PFSK-1 (cell line): Measurements from ENCODE around the gene ST6GALNAC3.

Experiments used
- FOXP2 ChIP-seq: optimal IDR thresholded peaks from 2 replicates; pipeline ENCODE3; 2011; ENCODE audit warnings: borderline replicate concordance, control low read depth, inconsistent platforms; ENCODE audit not compliant: insufficient read depth; ENCODE audit errors: extremely low read length, extremely low read depth
- POLR2AphosphoS5 ChIP-seq: IDR thresholded peaks from 2 replicates; pipeline ENCODE4 v1.6.1; 2012; ENCODE audit warnings: low read depth, mild to moderate bottlenecking, control low read depth, low read length, moderate library complexity
- REST ChIP-seq, 2 experiments: IDR thresholded peaks; 2 replicates each; pipeline versions ENCODE4 v1.6.1 to v1.8.0; 2011 to 2012; ENCODE audit warnings: low read depth in 2 of 2, low read length in 2 of 2, control low read depth in 1 of 2, inconsistent platforms in 1 of 2, mild to moderate bottlenecking in 1 of 2, moderate library complexity in 1 of 2; ENCODE audit not compliant: insufficient read depth in 1 of 2
- SIN3A ChIP-seq: IDR thresholded peaks from 2 replicates; pipeline ENCODE4 v1.6.1; 2012; ENCODE audit warnings: mild to moderate bottlenecking, low read length, moderate library complexity, borderline replicate concordance; ENCODE audit not compliant: insufficient read depth
- TAF1 ChIP-seq: IDR thresholded peaks from 2 replicates; pipeline ENCODE4 v1.6.1; 2012; ENCODE audit warnings: low read length, control low read depth, borderline replicate concordance; ENCODE audit not compliant: insufficient read depth

Gene ST6GALNAC3

GRCh38 chr1:76048219-76048618 is 26.3 kb upstream of the ST6GALNAC3 start:
- no peak for TF ChIP-seq REST (IDR thresholded peaks at IDR 0.05; ENCODE audit: insufficient read depth in 1 of 2, low read depth in 2 of 2, low read length in 2 of 2)
- TF ChIP-seq TAF1: no peak
- no peak for TF ChIP-seq POLR2AphosphoS5
- TF ChIP-seq FOXP2: no peak
- TF ChIP-seq SIN3A: no peak

- TF ChIP-seq SIN3A (no peak), POLR2AphosphoS5 (no peak), REST (IDR thresholded peaks at IDR 0.05; ENCODE audit: insufficient read depth in 1 of 2, low read depth in 2 of 2, low read length in 2 of 2) (no peak), TAF1 (no peak), FOXP2 (no peak)
Measured at GRCh38 chr1:76048926-76049325, 25.6 kb upstream of the ST6GALNAC3 start.

GRCh38 chr1:76049498-76049897 is 25.0 kb upstream of the ST6GALNAC3 start:
- TF ChIP-seq POLR2AphosphoS5: no peak
- TF ChIP-seq SIN3A: no peak
- no peak for TF ChIP-seq FOXP2
- no peak for TF ChIP-seq REST (IDR thresholded peaks at IDR 0.05; ENCODE audit: insufficient read depth in 1 of 2, low read depth in 2 of 2, low read length in 2 of 2)
- TF ChIP-seq TAF1: no peak

- TF ChIP-seq FOXP2: no peak
- no peak for TF ChIP-seq TAF1
- TF ChIP-seq POLR2AphosphoS5: no peak
- TF ChIP-seq SIN3A: no peak
- TF ChIP-seq REST (IDR thresholded peaks at IDR 0.05; ENCODE audit: insufficient read depth in 1 of 2, low read depth in 2 of 2, low read length in 2 of 2): no peak
Measured at GRCh38 chr1:76053021-76053420, 21.5 kb upstream of the ST6GALNAC3 start.

GRCh38 chr1:76054359-76054758 is 20.2 kb upstream of the ST6GALNAC3 start:
- TF ChIP-seq SIN3A (no peak), FOXP2 (no peak), TAF1 (no peak), POLR2AphosphoS5 (no peak), REST (IDR thresholded peaks at IDR 0.05; ENCODE audit: insufficient read depth in 1 of 2, low read depth in 2 of 2, low read length in 2 of 2) (no peak)
